Measurements from ENCODE around the gene FAM193B.

GRCh38 chr5:177599731-177600507, 45.6 kb upstream of the FAM193B start, which contains the start of gene B4GALT7:
- TF ChIP-seq POLR2A (IDR thresholded peaks at IDR 0.05; ENCODE audit: low read length) (peak; percentile 86), GATA1 (IDR thresholded peaks at IDR 0.05; ENCODE audit: low read depth, low read length) (no peak)

Data from erythroblast (primary cell).